ENCODE results near the gene NUTM2F. TPM values are rescaled to one million over a fixed set of nuclear protein-coding genes. Genes with fewer than 3 reads are reported as not detected.
"Not testable (repeated sequence)": the region's sequence is repeated elsewhere in the genome, so short reads cannot be mapped to it uniquely, and the experiment has no call there.

Gene NUTM2F
- total RNA-seq, 1 experiment from 2014 or later = not detected

- WGBS (ENCODE audit: extremely low coverage, insufficient read length, low lambda C conversion rate) = no CpG with 5 or more reads among the region's 6 CpGs
- not testable (repeated sequence) for DNase-seq; H3K9me3 Mint-ChIP-seq; H3K9ac ChIP-seq (ENCODE audit: extremely low read depth, insufficient read length, low read length); H3K4me1 ChIP-seq (ENCODE audit: insufficient read depth, low read length); H3K56ac ChIP-seq (ENCODE audit: insufficient read length, low read depth, low read length); H2BK120ac ChIP-seq (ENCODE audit: low read depth, low read length, poor library complexity, severe bottlenecking); H3K23ac ChIP-seq (ENCODE audit: insufficient read length, low read depth, low read length); H3T11ph ChIP-seq (ENCODE audit: low read length); H3K4me1 Mint-ChIP-seq; H3K4me3 Mint-ChIP-seq; H3K36me3 Mint-ChIP-seq (ENCODE audit: insufficient read depth in 1 of 3, low read depth in 3 of 3); H3K27me3 Mint-ChIP-seq (ENCODE audit: low read depth); H3K23me2 ChIP-seq (ENCODE audit: insufficient read length, low read depth, low read length, poor library complexity, severe bottlenecking); H4K20me1 ChIP-seq (ENCODE audit: control insufficient read depth, insufficient read depth, insufficient read length); H3K14ac ChIP-seq (ENCODE audit: insufficient read depth, low read length); H4K8ac ChIP-seq (replicated peaks; ENCODE audit: insufficient read length, low read depth, low read length); H3K27me3 ChIP-seq (ENCODE audit: insufficient read depth, low read length); H3K79me1 ChIP-seq (ENCODE audit: insufficient read depth, low read depth, low read length, poor library complexity, severe bottlenecking); H4K91ac ChIP-seq (ENCODE audit: insufficient read length, low read depth, low read length); H3K9me3 ChIP-seq (ENCODE audit: control insufficient read depth, low read depth, low read length); H2BK15ac ChIP-seq (ENCODE audit: low read depth, low read length); H3K27ac ChIP-seq (ENCODE audit: insufficient read length, low read depth, low read length); H4K5ac ChIP-seq (ENCODE audit: insufficient read length, low read depth, low read length); H2AK5ac ChIP-seq (ENCODE audit: insufficient read length, low read length); H3K18ac ChIP-seq (ENCODE audit: insufficient read length, low read depth, low read length); H3K79me2 ChIP-seq (ENCODE audit: insufficient read depth, low read length); H3K27ac Mint-ChIP-seq; H2BK20ac ChIP-seq (ENCODE audit: low read depth, low read length, poor library complexity, severe bottlenecking); H2AFZ ChIP-seq (ENCODE audit: low read length); H2BK5ac ChIP-seq (ENCODE audit: insufficient read length, low read length); H3K4ac ChIP-seq (ENCODE audit: low read depth, low read length); H3K4me2 ChIP-seq (ENCODE audit: insufficient read depth, insufficient read length, low read length); H2BK12ac ChIP-seq (ENCODE audit: insufficient read length, low read depth, low read length)
Observed at GRCh38 chr9:94339657-94340056, 11.2 kb upstream of the NUTM2F start.

DNA sequence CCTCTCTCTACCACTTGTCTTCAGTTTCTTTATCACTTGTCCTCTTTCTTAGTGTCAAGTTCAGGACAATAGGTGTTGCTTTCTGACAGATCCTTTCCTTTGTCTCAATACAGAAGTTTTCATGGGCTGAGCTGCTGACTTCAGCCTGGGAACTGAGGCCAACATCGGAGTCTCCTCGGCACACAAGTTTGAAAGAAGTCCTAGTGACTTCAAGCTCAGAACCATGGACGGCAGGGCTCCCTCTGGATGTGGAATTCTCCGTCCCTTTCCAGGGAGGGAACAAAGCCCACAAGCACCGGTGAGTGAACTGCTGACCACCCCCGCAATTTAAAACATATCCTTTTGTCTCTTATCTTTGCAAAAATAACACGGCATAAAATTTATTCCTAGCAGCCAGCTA is 10.3 kb upstream of the NUTM2F start:
- not testable (repeated sequence) for H2BK12ac ChIP-seq (ENCODE audit: insufficient read length, low read depth, low read length); H2BK5ac ChIP-seq (ENCODE audit: insufficient read length, low read length); H3K9ac ChIP-seq (ENCODE audit: extremely low read depth, insufficient read length, low read length); H3K27me3 Mint-ChIP-seq (ENCODE audit: low read depth); H2BK120ac ChIP-seq (ENCODE audit: low read depth, low read length, poor library complexity, severe bottlenecking); H3K18ac ChIP-seq (ENCODE audit: insufficient read length, low read depth, low read length); H3K9me3 ChIP-seq (ENCODE audit: control insufficient read depth, low read depth, low read length); H3K4me3 Mint-ChIP-seq; H2AFZ ChIP-seq (ENCODE audit: low read length); H3K4me2 ChIP-seq (ENCODE audit: insufficient read depth, insufficient read length, low read length); H4K8ac ChIP-seq (replicated peaks; ENCODE audit: insufficient read length, low read depth, low read length); H3K4me1 Mint-ChIP-seq; H3K4me1 ChIP-seq (ENCODE audit: insufficient read depth, low read length); H3K27ac ChIP-seq (ENCODE audit: insufficient read length, low read depth, low read length); H3K9me3 Mint-ChIP-seq; H3K14ac ChIP-seq (ENCODE audit: insufficient read depth, low read length); H2AK5ac ChIP-seq (ENCODE audit: insufficient read length, low read length); H4K20me1 ChIP-seq (ENCODE audit: control insufficient read depth, insufficient read depth, insufficient read length); H3K4ac ChIP-seq (ENCODE audit: low read depth, low read length); H2BK20ac ChIP-seq (ENCODE audit: low read depth, low read length, poor library complexity, severe bottlenecking); H3K23me2 ChIP-seq (ENCODE audit: insufficient read length, low read depth, low read length, poor library complexity, severe bottlenecking); H3K23ac ChIP-seq (ENCODE audit: insufficient read length, low read depth, low read length); H3K36me3 Mint-ChIP-seq (ENCODE audit: insufficient read depth in 1 of 3, low read depth in 3 of 3); H2BK15ac ChIP-seq (ENCODE audit: low read depth, low read length); H3T11ph ChIP-seq (ENCODE audit: low read length); H4K5ac ChIP-seq (ENCODE audit: insufficient read length, low read depth, low read length); H3K27me3 ChIP-seq (ENCODE audit: insufficient read depth, low read length); H3K79me2 ChIP-seq (ENCODE audit: insufficient read depth, low read length); H3K56ac ChIP-seq (ENCODE audit: insufficient read length, low read depth, low read length); H3K79me1 ChIP-seq (ENCODE audit: insufficient read depth, low read depth, low read length, poor library complexity, severe bottlenecking); H4K91ac ChIP-seq (ENCODE audit: insufficient read length, low read depth, low read length)
- H3K27ac Mint-ChIP-seq = peak overlapping the region in 1 of 3 experiments; percentile 91; a peak in 2 of 7 replicates
- peak; percentile 26 for DNase-seq
- WGBS (ENCODE audit: extremely low coverage, insufficient read length, low lambda C conversion rate) = no CpG with 5 or more reads among the region's 7 CpGs
